Muscle layer of duodenum (tissue), 2 donors: ENCODE data around the gene ACVRL1.
A peak's percentile ranks its signal among the peaks of the same experiment; 100 is the strongest.

ENCODE experiments used
- H3K27ac ChIP-seq: one replicate; pipeline ENCODE4 v1.7.0; 2013; ENCODE audit warnings: mild to moderate bottlenecking, low read length
- H3K27me3 ChIP-seq: one replicate; pipeline ENCODE4 v1.7.0; 2013; ENCODE audit warnings: low read depth, mild to moderate bottlenecking, control low read depth, low read length
- H3K36me3 ChIP-seq, 2 donors: one replicate each; pipeline ENCODE4 v1.7.0; 2013; ENCODE audit warnings: low read length in 2 of 2, control low read depth in 1 of 2, mild to moderate bottlenecking in 1 of 2; ENCODE audit not compliant: insufficient read depth in 2 of 2, control insufficient read depth in 1 of 2
- H3K4me1 ChIP-seq, 2 donors: one replicate each; pipeline ENCODE4 v1.7.0; 2013; ENCODE audit warnings: low read length in 2 of 2, mild to moderate bottlenecking in 2 of 2, control low read depth in 1 of 2, moderate library complexity in 1 of 2; ENCODE audit not compliant: insufficient read depth in 2 of 2, control insufficient read depth in 1 of 2
- H3K4me3 ChIP-seq, 2 donors: one replicate each; pipeline ENCODE4 v1.7.0; 2013; ENCODE audit warnings: low read length in 2 of 2, low read depth in 1 of 2, mild to moderate bottlenecking in 1 of 2
- H3K9me3 ChIP-seq, 2 donors: one replicate each; pipeline ENCODE4 v1.7.0; 2013; ENCODE audit warnings: low read length in 2 of 2, control low read depth in 1 of 2, mild to moderate bottlenecking in 1 of 2; ENCODE audit not compliant: control insufficient read depth in 1 of 2
- donor health status: healthy.

The ACVRL1 gene

DNA sequence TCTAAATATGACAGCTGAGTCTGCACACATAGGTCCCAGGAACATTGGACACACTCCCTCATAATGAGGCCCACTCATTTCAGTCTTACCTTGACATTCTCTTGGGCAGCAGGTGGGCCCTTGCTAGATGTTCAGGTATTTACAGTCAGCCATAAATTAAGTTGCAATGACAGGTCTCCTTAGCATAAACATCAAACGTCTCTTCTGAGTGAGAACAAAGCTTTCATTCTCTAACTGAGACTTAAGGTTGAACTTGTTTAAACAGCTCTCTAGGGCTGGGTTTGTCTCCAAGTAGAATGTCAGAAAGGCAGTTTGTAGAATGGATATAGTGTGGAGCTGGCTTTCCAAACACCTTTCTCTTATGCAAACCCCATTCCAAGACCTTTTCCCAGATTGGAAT is 54.5 kb downstream of the ACVRL1 start:
- peaks cover 9 to 33% of the 10 kb centered on the region in 2 donors for H3K4me1 ChIP-seq
- peak overlapping the region in 1 of 2 donors; percentile 7 for H3K4me3 ChIP-seq
- H3K9me3 ChIP-seq, result no peaks in the 10 kb centered on the region
- H3K27ac ChIP-seq, result peak overlapping the region; percentile 78
- no peaks in the 10 kb centered on the region for H3K36me3 ChIP-seq
- H3K27me3 ChIP-seq, result no peaks in the 10 kb centered on the region

DNA sequence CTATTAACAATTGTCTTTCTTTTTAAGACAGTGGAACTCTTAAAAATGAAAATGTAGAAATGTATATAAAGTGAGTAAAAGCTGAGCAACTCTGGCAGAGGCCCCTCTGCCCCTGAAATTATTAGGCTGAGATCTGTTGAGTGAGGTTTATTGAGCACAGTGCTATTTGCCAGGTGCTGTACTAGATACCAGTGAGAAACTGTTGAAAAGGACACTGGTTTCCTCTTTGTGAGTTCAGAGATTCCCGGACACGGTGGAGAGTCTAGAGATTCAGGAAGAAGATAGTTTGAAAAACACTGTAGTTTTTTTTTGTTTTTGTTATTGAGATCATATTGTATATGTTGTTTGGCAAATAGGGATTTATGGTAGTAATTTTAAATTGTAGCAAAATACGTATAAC is 55.4 kb downstream of the ACVRL1 start:
- Histone ChIP-seq H3K4me1 (peaks cover 5 to 33% of the 10 kb centered on the region in 2 donors), H3K4me3 (no peak overlapping the region), H3K27ac (peak overlapping the region; percentile 78), H3K27me3 (no peaks in the 10 kb centered on the region), H3K36me3 (no peaks in the 10 kb centered on the region), H3K9me3 (no peaks in the 10 kb centered on the region)

DNA sequence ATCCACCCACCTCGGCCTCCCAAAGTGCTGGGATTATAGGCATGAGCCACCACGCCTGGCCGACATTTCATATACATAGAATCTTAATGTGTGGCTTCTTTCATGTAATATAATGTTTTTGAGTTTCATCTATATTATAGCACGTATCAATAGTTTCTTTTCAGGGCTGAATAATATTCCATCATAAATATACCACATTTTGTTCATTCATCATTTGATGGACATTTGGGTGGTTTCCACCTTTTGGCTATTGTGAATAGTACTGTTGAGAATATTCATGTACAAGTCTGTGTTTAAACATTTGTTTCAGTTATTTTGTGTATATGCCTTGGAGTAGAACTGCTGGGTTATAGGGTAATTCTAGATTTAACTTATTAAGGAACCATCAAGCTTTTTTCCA is 56.2 kb downstream of the ACVRL1 start:
- Histone ChIP-seq H3K4me1 (peaks cover 0 to 33% of the 10 kb centered on the region in 2 donors), H3K9me3 (no peaks in the 10 kb centered on the region), H3K27ac (no peak overlapping the region), H3K36me3 (no peaks in the 10 kb centered on the region), H3K27me3 (no peaks in the 10 kb centered on the region), H3K4me3 (no peak overlapping the region)

DNA sequence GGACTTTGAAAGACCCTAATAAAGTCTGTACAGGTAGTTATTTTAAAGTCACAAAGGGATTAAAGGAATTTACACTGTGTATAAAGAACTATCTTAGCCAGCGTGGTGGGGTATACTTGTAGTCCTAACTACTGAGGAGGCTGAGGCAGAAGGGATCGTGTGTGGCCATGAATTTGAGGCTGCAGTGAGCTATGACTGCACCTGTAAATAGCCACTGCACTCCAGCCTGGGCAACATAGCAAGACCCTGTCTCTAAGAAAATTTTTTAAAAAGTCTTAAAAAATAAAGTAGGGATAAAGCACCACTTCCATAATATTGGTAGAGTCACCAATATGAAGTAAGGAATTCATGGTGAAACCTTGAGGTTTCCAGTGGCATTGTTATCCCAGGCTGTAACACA is 62.3 kb downstream of the ACVRL1 start:
- Histone ChIP-seq H3K27me3 (no peaks in the 10 kb centered on the region), H3K27ac (no peak overlapping the region), H3K4me1 (peaks cover 27 to 32% of the 10 kb centered on the region in 2 donors), H3K4me3 (no peak overlapping the region), H3K36me3 (no peaks in the 10 kb centered on the region), H3K9me3 (no peaks in the 10 kb centered on the region)

DNA sequence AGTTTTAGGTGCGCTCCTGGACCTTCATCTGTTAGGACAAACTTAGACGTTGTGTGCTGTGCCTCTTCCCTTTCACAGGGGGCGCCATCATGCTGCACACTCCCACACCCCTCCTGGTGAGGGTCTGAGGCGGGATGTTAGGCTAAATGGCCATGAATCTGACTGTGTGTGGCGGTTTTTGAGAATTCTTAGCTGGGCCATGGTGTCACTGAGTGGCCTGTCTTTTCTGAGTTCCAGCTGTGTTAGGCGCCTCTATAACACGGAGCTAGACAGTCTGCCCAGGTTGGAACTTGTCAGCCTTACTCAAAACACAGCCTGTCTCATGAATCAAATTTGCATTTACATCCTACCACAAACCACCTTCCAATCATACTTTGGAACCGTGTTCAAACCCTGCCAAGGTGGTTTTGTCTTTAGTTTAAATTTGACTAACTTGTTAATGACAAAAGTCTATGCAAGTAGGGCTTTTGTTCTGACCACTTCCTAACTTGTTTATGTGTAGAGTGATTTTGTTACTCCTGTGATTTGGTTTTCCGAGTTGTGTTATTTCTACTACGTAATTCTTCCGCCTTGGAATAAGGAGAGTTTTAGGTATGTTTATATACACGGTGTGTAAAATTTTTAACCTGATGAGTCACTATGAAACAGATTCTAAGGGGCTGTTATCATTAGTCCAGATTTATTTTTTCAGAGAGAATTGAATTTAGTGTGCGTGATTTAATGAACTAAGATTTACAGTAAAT is 63.8 kb downstream of the ACVRL1 start:
- no peaks in the 10 kb centered on the region for H3K27me3 ChIP-seq
- peaks cover 8 to 9% of the 10 kb centered on the region in 2 donors for H3K36me3 ChIP-seq
- no peak overlapping the region for H3K4me3 ChIP-seq
- no peak overlapping the region for H3K27ac ChIP-seq
- no peaks in the 10 kb centered on the region for H3K9me3 ChIP-seq
- H3K4me1 ChIP-seq, result peaks cover 28 to 34% of the 10 kb centered on the region in 2 donors

DNA sequence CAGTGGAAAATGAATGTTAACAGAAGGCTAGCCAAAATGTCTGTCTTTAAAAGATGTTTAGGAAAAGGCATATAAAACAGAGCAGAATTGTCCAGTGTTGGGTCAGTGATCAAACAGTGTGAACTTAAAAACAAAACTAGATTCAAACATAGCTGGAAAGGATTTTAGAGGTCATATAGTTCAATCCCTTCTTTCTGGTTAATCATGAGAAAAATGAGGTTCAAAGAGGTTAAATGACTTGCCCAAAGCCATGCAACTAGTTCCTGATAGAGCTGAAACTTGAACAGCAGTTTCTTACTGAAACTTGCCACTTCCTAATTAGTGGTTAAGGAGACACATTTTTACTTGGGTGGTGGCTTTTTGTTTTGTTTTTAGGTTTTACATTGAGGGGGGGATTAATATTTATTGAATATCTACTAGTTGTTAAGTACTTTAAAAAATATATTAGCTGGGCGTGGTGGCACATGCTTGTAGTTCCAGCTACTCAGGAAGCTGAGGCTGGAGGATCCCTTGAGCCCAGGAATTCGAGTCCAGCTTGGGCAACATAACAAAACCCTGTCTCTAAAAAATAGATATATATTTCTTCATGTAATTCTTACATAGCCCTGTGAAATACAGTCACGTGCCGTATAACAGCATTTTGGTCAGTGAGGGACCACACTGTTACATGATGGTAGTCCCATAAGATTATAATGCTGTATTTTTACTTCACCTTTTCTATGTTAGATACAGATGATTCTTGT is 64.5 kb downstream of the ACVRL1 start:
- Histone ChIP-seq H3K4me1 (peaks cover 28 to 34% of the 10 kb centered on the region in 2 donors), H3K4me3 (no peak overlapping the region), H3K27ac (peak overlapping the region; percentile 56), H3K9me3 (no peaks in the 10 kb centered on the region), H3K36me3 (peaks cover 15 to 16% of the 10 kb centered on the region in 2 donors), H3K27me3 (no peaks in the 10 kb centered on the region)

DNA sequence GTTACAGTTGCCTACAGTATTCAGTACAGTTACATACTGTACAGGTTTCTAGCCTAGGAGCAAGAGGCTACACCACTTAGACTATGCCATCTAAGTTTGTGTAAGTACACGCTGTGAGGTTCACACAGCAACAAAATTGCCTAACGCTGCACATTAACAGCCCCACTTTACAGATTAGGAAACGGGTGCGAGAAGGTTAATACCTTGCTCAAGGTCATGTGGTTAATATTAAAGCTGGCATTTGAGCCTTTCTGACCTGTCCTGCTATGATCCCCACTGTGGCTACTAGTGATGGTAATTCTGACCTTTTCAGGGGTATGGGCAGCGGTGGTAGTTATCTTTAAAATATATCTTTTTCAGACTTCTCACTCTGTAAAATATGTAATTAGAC is 65.1 kb downstream of the ACVRL1 start:
- Histone ChIP-seq H3K36me3 (peaks cover 17 to 18% of the 10 kb centered on the region in 2 donors), H3K27me3 (no peaks in the 10 kb centered on the region), H3K9me3 (no peaks in the 10 kb centered on the region), H3K4me1 (peaks cover 28 to 34% of the 10 kb centered on the region in 2 donors), H3K27ac (peak overlapping the region; percentile 56), H3K4me3 (no peak overlapping the region)

DNA sequence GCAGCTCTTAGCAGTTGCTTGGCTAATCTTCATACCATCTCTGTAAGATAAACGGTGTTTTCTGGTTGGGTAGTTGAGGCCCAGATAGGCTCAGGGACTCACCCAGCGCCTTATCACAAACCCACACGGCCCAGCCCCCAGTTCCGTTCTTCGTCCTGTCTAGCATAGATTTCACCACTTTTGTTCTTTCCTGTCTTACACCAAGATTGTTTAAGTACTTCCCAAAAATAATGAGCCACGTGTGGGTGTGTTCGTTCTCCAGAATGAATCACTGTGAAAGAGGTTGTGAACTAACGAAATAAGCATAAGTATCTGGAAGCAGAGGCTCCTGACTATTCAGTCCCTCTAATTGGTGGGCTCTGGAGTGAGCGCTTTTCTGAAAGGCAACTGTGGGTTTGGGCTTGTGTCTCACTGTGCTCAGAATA is 65.6 kb downstream of the ACVRL1 start:
- Histone ChIP-seq H3K36me3 (peaks cover 17 to 18% of the 10 kb centered on the region in 2 donors), H3K27me3 (no peaks in the 10 kb centered on the region), H3K4me1 (peaks cover 28 to 34% of the 10 kb centered on the region in 2 donors), H3K4me3 (no peak overlapping the region), H3K27ac (peak overlapping the region; percentile 56), H3K9me3 (no peaks in the 10 kb centered on the region)
